T47D (cell line): Measurements from ENCODE around the gene SLC25A18.
"Not testable (repeated sequence)": the region's sequence is repeated elsewhere in the genome, so short reads cannot be mapped to it uniquely, and the experiment has no call there.

Experiments
- DNase-seq, 2 experiments: peaks; one replicate each; pipeline versions ENCODE4 v3.0.0 to v3.0.0-alpha.2; 2011 to 2012; ENCODE audit warnings: low read depth in 1 of 2, low spot score in 1 of 2
- JUND ChIP-seq: IDR thresholded peaks from 2 replicates; pipeline ENCODE4 v1.6.1; 2012; ENCODE audit warnings: low read depth
- in situ Hi-C: cut with HindIII; loops from 2 replicates; pipeline ENCODE4 v1.10.0; 2016; ENCODE audit warnings: low sequenced_read_pairs, low pct_unique_long_range_greater_than_20kb

SLC25A18 gene

DNA sequence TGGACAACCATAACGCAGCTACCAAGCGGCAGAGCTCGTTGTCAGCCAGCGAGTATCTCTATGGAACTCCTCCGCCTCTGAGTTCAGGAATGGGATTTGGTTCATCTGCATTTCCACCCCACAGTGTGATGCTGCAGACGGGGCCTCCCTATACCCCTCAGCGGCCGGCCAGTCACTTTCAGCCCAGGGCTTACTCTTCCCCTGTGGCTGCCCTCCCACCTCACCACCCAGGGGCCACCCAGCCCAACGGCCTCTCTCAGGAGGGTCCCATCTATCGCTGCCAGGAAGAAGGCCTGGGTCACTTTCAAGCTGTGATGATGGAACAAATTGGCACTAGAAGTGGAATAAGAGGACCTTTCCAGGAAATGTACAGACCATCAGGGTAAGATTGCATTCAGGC lies 14.1 kb upstream of the SLC25A18 start:
- in situ Hi-C loops: no loop called here
- no peak for TF ChIP-seq JUND
- no peak for DNase-seq

- TF ChIP-seq JUND: no peak
- in situ Hi-C loops: no loop called here
- DNase-seq: no peak
Observed at GRCh38 chr22:17549655-17550054, 13.6 kb upstream of the SLC25A18 start.

GRCh38 chr22:17552737-17553136 lies 10.6 kb upstream of the SLC25A18 start:
- no peak for DNase-seq
- in situ Hi-C loops: no loop called here
- no peak for TF ChIP-seq JUND

DNA sequence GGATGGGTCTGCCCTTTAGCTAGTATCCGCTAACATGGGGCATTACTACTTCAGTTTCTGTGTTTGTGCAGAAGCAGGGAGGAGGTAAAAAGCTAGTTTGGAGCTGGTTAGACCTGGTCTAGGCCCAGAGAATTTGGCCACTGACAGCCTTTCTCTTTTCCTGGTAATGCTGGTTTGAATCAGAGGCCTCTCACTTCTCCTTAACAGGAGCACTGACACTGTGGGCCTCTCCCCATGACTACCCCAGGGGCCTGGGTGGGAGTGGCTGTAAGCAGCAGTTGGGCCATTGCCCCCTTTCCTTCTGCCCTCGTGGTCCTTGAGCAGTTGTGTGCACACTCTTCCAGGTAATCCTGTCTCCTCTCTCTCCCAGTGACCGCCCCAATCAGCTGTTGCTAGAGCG lies 8.5 kb upstream of the SLC25A18 start:
- in situ Hi-C loops: no loop called here
- TF ChIP-seq JUND: no peak

GRCh38 chr22:17559188-17559587 lies 4.1 kb upstream of the SLC25A18 start:
- TF ChIP-seq JUND: no peak
- in situ Hi-C loops: no loop called here
- DNase-seq: no peak

More for the DNA sequence above, 8.5 kb upstream of the SLC25A18 start:
- no peak for DNase-seq

DNA sequence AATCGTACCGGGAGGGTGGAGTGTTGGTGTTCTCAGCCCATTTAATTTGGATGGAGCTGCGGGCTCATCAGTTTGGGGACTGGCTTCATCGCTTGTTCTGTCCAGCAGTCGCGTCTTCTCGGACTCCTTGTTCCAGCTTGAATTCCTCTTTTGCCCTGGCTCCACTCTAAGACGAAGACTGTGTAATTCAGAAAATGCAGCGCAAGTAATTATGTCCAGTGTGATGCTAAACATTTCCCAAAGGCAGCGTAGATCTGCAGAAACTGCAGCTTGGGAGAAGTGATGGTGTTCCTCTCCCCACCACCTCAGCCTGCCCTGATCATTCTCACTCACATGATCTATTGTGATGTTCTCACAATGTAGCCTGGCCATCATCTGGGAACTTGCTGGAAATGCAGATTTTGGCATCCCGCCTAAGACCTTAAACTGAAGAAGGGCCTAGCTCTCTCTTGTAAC lies 666 bp downstream of the SLC25A18 start:
- no peak for TF ChIP-seq JUND
- peak in 1 of 2 experiments; percentile 26 for DNase-seq
- in situ Hi-C loops: no loop called here

DNA sequence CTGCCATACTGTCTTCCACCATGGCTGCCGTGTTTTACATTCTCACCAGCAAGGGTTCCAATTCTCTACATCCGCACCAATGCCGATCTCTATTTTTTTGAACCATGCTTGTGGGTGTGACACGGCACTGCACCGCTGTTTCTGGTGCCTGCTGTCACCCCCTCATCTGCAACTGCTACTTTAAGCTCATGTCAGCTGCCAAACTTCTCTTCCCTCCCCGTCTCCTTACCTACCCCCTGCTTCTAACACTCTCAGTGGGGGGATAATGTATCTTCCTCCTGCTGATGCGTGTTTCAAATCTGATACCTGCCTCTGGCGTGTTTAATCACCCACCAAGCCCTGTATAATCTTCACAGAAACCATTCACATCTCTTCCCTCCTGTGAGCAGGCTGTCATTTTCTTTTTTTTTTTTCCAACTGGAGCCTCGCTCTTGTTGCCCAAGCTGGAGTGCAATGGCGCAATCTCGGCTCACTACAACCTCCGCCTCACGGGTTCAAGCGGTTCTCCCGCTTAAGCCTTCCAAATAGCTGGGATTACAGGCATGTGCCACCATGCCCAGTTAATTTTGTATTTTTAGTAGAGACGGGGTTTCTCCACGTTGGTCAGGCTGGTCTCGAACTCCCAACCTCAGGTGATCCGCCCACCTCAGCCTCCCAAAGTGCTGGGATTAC lies 2.9 kb downstream of the SLC25A18 start:
- in situ Hi-C loops: not testable (repeated sequence)

DNA sequence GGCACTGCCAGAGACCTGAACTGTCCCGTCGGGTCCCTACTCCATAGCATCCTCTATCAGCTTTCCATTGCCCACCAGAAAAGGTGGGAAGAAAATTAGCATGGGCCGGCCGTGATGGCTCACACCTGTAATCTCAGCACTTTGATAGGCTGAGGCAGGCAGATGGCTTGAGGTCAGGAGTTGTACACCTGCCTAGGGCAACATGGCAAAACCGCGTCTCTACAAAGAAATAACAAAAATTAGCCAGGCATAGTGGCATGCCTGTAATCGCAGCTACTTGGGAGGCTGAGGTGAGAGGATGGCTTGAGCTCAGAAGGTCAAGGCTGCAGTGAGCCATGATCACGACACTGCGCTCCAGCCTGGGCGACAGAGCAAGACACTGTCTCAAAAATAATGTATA lies 3.5 kb downstream of the SLC25A18 start:
- in situ Hi-C loops: no loop called here
- no peak for TF ChIP-seq JUND

More for the DNA sequence above, 2.9 kb downstream of the SLC25A18 start:
- DNase-seq: not testable (repeated sequence)

DNA sequence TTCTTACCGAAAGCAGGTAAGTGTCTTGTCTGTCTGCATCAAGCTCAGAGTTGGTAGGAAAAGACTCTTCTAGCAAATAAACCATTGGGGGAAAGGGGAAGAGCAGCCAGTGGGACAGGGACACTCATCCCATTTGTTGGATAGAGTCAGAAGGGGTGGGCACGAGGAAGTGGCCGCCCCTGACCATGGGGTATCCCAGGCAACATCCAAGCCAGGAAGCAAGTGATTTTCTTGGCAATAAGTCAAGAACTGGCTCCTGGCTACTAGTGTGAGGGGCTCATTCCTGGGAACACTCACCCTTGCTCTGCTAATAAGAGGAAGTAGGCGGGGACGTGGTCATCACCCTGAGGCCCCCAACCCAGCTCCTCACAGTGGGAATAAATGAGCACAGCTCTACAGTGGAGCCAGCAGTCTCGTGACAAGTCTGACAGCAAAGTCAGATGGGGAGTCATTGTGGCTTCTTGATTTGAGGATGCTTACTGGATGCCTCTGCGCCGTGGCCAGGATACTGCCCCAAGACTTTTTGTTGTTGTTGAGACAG lies 6.7 kb downstream of the SLC25A18 start:
- TF ChIP-seq JUND: no peak
- in situ Hi-C loops: no loop called here
- no peak for DNase-seq

More for the DNA sequence above, 3.5 kb downstream of the SLC25A18 start:
- DNase-seq: no peak

GRCh38 chr22:17570851-17571631 lies 7.7 kb downstream of the SLC25A18 start:
- no peak for TF ChIP-seq JUND
- peak; percentile 21 to 86 for DNase-seq
- in situ Hi-C loops: no loop called here

GRCh38 chr22:17575151-17575550 lies 11.9 kb downstream of the SLC25A18 start:
- no peak for TF ChIP-seq JUND
- in situ Hi-C loops: no loop called here
- DNase-seq: no peak

GRCh38 chr22:17575681-17576080 lies 12.4 kb downstream of the SLC25A18 start:
- in situ Hi-C loops: no loop called here
- TF ChIP-seq JUND: no peak
- no peak for DNase-seq

- no peak for DNase-seq
- TF ChIP-seq JUND: no peak
- in situ Hi-C loops: no loop called here
Observed at GRCh38 chr22:17576470-17576869, 13.2 kb downstream of the SLC25A18 start.
